WTC11 (cell line): ENCODE results near the gene MATN3.

Source experiments
- CTCF ChIP-seq: fragments of 200-600 bp; IDR thresholded peaks from 2 replicates; pipeline ENCODE4 v1.8.0; 2022; ENCODE audit warnings: antibody characterized with exemption
- FOXJ3 ChIP-seq: sonication (generic); formaldehyde crosslinking; IDR thresholded peaks from 2 replicates; pipeline ENCODE4 v1.9.0; 2021; ENCODE audit warnings: missing genetic modification reagents, mild to moderate bottlenecking, borderline replicate concordance
- TP53 ChIP-seq: sonication (generic); formaldehyde crosslinking; IDR thresholded peaks from 2 replicates; pipeline ENCODE4 v1.8.1; 2023; ENCODE audit warnings: mild to moderate bottlenecking, missing genetic modification reagents

DNA sequence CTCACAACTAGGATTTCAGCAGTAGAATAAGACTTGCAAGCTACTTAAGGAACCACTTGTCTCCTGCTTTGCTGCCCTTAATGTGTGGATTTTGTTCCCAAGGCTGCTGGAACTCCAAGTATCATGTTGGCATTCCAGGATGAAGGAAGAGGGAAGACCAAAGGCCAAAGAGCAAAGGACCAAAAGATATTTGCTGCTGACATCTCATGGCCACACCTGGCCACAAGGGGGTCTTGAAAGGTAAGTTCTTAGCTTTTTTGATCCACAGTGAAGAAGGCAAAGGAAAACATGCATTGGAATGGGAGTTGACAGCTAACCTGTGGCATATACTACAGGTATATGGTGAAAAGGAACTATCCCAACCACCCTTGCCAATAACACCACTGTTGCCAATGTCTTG lies 3.9 kb upstream of the MATN3 start:
- TF ChIP-seq TP53 (CRISPR knock-in tag) (no peak), CTCF (peak; percentile 36; the same call in 1 of the 2 replicates), FOXJ3 (CRISPR knock-in tag) (no peak)
